8988T (cell line): ENCODE measurements around the gene KCNN1.

Experiments
- DNase-seq: peaks from one replicate; pipeline ENCODE4 v3.0.0; 2011

The KCNN1 gene

GRCh38 chr19:17947815-17948513 lies 18.9 kb upstream of the KCNN1 start:
- peak; percentile 99 for DNase-seq

DNA sequence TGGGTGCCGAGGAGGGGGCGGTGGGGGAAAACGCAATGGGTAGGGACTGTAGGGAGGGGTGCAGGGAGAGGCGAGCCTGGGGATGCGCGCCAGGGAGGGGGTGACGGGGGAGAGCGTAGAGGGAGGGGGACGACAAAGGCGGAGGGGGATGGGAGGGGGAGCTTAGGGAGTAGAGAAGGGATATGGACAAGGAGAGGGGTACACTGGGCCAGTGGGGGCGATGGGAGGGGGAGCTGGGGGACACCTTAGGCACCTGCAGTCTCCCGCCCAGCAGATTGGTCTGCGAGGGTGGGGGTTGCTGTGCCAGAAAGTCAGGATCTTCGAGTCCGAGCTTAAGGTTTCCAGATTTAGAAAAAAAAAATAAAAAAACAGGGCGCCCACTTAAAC lies 18.4 kb upstream of the KCNN1 start:
- no peak for DNase-seq

GRCh38 chr19:17948931-17949930 lies 17.7 kb upstream of the KCNN1 start:
- peak; percentile 29 for DNase-seq

GRCh38 chr19:17949956-17950309 lies 17.0 kb upstream of the KCNN1 start:
- DNase-seq: peak; percentile 72

- peak; percentile 77 for DNase-seq
Measured at GRCh38 chr19:17950310-17951156, 16.4 kb upstream of the KCNN1 start.

GRCh38 chr19:17951157-17951989 lies 15.5 kb upstream of the KCNN1 start:
- peak; percentile 73 for DNase-seq

GRCh38 chr19:17951990-17952976 lies 14.6 kb upstream of the KCNN1 start:
- DNase-seq: peak; percentile 55

DNA sequence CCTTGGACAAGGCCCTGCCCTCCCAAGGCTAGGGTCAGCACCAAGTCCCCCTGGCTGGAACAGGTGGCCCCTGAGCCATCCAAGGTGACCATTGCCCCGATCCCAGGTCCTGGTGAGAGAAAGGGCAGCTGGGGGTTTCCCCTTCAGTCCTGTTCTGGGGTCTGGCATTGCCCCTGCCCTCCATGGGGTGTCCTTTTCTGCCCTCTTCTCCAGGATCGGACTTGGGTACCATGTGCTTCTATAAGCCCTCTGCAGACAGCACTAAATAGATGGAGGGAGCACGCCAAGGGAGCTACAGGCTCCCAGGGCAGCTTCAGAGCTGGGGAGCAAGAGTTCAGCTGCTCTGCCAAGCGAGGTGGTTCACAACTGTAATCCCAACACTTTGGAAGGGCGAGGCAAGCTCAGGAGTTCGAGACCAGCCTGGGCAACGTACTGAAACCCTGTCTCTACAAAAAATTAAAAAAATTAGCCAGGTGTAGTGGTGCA lies 13.5 kb upstream of the KCNN1 start:
- DNase-seq: peak; percentile 51

- peak; percentile 51 for DNase-seq
Measured at GRCh38 chr19:17953869-17954268, 13.0 kb upstream of the KCNN1 start.

DNA sequence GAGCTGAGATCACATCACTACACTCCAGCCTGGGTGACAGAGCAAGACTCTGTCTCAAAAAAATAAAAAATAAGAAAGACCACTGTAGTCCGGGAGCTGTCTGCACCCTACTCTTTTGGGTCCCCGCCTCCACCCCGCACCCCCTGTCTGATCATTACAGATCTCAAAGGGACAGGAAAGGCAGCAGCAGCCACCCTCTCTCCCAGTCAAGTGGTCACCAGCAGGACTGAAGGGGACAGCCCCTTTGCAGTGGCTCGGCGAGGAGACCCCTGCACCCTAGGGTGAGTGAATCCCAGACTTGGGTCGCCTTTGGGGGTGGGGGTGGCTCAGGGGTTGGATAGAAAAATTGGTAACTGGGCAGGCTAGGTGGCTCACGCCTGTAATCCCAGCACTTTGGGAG lies 12.5 kb upstream of the KCNN1 start:
- no peak for DNase-seq

- DNase-seq: no peak
Measured at GRCh38 chr19:17957149-17957849, 9.6 kb upstream of the KCNN1 start.

DNA sequence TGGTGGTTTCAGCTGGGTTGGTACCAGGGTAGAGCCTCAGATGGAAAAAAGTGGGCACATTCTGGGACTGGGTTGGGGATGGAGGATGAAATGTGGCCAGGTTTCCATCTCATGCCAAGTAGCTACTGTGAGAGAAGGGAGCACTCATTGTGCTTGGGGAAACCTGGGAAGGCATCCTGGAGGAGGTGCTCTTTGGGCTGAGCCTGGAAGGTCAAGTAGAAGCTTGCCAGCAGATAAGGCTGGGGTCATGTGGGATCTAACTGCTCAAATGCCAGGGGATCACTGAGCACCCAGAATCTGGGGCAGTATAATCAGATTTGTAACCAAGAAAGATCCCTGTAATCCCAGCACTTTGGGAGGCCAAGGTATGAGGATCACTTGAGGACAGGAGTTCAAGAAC lies 9.0 kb upstream of the KCNN1 start:
- no peak for DNase-seq

GRCh38 chr19:17963936-17964691 lies 2.8 kb upstream of the KCNN1 start:
- no peak for DNase-seq

- DNase-seq: peak; percentile 33
Measured at GRCh38 chr19:17965370-17966128, 1.4 kb upstream of the KCNN1 start.

DNA sequence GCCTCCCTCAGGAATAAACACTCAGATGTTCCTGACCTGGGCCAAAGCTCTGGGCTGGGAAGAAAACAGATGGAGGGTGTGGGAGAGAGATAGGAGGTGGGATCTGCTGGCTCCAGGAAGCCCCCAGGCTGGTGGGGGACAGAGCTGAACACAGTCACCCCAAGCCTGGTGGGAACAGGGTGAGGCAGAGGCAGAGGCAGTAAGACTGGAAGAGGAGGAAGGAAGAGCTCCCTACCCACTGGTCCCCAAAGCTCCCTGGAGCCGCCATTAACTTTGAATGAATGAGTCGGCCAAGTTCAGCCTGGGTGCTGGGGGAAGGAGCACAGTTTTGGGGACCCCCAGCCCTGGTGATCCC lies 801 bp upstream of the KCNN1 start:
- no peak for DNase-seq

DNA sequence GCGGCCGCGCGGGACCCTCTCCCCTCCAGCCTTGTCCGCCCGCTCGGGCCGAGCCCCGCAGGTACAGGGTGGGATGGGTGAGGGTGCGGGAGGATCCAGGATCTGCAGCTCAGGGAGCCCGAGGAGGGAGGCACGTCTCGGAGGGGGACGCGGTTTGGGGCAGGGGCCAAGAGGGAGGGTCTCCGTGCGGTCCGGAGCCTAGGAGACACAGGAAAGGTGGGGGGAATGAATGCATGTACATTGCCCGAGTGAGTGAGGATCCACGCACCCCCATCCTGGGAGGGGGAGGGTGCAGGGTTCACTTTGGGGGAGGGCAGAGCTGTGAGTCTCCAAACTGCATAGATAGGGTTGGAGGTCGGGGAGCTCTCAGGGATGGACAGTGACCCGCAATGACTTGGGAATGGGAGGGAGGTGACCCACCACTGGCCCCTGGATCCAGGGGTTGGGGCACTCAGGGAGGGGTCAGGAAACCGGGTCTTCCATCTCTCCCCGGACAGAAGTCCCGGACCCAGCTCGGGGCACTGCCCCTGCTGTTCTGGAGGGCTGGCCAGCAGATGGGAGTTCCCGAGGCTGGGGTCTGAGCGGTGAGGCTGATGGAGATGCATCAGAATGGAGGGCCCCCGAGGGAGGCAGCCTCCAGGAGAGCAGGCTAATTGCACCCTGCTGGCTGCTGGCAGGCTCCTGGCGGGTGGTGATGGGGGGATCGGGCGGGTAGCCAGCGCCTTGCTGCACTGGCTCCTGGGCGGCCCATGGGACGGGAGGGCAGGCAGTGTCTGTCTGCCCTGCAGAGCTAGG lies 547 bp downstream of the KCNN1 start:
- peak; percentile 59 for DNase-seq

- peak; percentile 51 for DNase-seq
Measured at GRCh38 chr19:17968362-17968761, 1.5 kb downstream of the KCNN1 start.
